Mesenteric fat pad (tissue), 1 donor: ENCODE data around the gene TMEM252. TPM values are rescaled to one million over a fixed set of nuclear protein-coding genes. Genes with fewer than 3 reads are reported as not detected.

ENCODE experiments used
- DNase-seq: peaks from one replicate; pipeline ENCODE4 v3.0.0-alpha.2; 2020; ENCODE audit warnings: low spot score
- total RNA-seq: library from RNA; stranded (reverse); fragmentation: NEBNext Ultra II Directional; extraction: Animal tissue kit (Norgen Biotek cat#: 25700); gene quantifications from one replicate; pipeline ENCODE4 v1.2.1, GENCODE V29; 2021
- donor health status: DM: yes; HTN: yes; CAD: no.

The TMEM252 gene
- total RNA-seq, 1 donor from 2014 or later: not detected

GRCh38 chr9:68500457-68501381 lies 40.0 kb downstream of the TMEM252 start:
- DNase-seq: no peak

- no peak for DNase-seq
These were observed 41.9 kb downstream of the TMEM252 start for GRCh38 chr9:68498816-68499215.

DNA sequence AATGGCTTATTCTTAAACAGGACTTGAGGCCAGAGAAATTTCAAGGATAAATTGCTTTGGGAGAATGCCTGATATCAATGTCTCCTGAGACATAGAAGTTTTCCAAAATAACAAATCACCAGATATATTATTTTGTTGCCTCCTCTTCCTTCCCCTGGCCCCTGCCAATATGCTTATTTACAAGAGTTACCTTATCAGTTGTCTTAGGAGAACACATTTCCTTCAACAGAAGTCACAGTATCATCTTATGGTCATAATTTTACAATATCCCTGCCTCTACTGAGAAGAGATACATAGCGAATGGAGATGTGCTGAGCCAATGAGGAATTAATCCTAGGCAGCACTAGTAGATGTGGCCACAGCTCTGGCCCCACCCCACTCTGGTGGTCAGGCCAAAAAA lies 43.1 kb downstream of the TMEM252 start:
- no peak for DNase-seq

DNA sequence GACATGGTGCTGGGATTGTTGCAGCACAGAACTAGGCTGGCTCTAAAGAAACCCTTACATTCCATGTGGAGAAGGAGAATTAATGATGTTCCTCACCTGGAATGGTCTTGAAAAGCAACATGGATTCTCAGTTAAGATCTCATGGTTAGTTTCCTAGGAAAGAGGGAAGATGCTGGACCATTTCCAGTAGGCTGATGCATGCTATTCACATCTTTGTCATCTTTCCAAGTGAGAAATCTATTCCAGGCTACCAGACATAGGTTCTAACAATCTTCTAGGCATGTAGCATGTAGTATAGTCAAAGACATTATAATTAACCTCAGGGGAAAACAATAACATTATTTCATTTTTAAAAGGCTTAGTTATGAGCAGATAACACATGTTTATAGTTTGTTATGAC lies 44.3 kb downstream of the TMEM252 start:
- DNase-seq: no peak

- DNase-seq: no peak
These were observed 45.4 kb downstream of the TMEM252 start for GRCh38 chr9:68495247-68495646.

DNA sequence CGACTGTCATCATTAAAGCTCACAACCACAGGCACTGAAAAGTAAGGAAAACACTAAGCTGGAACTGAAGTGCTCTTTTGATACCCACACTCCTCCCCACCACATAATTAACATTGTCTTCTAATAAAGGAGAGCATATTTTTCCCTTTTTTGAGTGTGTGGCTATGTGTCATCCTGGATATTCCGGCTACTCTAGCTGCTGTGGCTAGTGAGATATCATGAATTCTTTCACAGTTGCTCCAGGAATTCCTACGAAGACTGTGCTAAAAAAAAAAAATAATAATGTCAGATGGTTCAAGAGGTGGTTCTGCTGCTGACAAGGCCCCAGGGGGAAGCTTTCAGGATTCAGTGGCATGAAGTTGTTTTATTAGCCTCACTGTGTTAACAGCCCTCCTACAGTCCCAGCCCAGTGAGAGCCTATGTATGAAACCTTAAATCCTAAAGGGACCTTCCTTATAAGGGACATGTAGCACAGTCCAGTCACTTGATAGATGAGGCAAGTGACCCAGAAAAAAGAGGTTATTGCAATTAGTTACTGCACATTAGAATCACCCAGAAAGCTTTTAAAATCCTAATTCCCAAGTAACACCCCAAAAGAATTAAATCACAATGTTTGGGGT lies 46.6 kb downstream of the TMEM252 start:
- no peak for DNase-seq

DNA sequence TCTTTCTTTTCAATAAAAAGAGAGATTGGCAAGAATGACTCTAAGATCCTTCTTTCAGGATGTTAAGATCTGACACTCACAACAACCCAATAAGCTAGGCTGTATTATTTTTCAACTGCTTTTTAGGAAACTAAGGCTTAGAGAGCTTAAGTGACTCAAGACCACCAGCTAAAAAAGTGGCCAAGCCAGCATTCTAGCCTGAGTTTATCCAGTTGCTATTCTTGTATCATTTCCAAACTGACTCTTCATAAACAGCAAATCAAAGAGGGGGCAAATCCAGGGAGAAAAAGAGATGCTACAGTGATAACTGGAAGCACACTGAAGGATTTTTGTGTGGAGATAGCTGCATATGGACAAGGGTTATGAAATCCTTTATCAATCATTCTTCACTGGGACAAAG lies 47.1 kb downstream of the TMEM252 start:
- no peak for DNase-seq

- DNase-seq: no peak
These were observed 47.9 kb downstream of the TMEM252 start for GRCh38 chr9:68492806-68493205.

DNA sequence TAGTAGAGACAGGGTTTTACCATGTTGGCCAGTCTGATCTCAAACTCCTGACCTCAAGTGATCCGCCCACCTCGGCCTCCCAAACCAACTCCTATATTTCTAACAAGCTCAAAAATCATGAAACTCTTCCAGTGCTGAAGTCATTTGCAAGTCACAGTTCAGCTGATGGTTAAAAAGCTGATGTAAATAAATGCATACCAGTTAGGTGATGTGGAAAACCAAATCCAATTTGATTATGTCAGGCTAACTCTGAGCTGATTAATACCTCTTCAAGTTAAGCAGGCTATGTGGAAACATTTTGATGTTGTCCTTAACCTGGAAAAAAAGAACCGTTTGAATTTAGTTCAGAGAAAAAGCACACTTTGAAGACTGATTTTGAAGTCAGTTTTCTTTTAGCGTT lies 51.0 kb downstream of the TMEM252 start:
- no peak for DNase-seq

DNA sequence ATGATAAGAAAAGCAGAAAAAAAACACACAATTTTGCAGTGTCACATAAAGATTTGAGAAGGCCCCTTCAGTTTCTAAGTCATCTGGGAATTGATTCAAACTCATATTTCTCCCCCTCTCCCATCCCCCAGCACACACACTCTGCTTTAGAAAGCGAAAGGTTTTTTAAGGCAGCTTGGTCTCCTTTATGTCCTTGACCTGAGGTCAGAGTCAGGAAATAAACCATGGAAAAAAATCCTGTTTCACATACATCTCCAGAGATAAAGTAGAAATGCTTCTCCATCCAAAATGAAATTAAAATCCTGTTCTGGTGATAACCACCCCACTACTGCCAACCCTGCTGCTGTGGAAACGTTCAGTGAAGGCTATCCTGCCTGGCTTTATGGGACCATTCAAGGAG lies 52.6 kb downstream of the TMEM252 start:
- DNase-seq: no peak

Other genes with a start within 250 kb of the TMEM252 start
- gene FOXD4L3, start 238.0 kb downstream of the TMEM252 start, total RNA-seq: not detected
- 17.6 TPM for gene PGM5, start 184.3 kb downstream of the TMEM252 start, total RNA-seq
- gene PIP5K1B, start 164.4 kb upstream of the TMEM252 start, total RNA-seq: 0.74 TPM